MG63 (cell line): Measurements from ENCODE around the gene CD1B. TPM values are rescaled to one million over a fixed set of nuclear protein-coding genes. Genes with fewer than 3 reads are reported as not detected.
"Not testable (repeated sequence)": the region's sequence is repeated elsewhere in the genome, so short reads cannot be mapped to it uniquely, and the experiment has no call there.

Source experiments
- DNase-seq: peaks from one replicate; pipeline ENCODE4 v3.0.0-alpha.2; 2020
- H3K27me3 ChIP-seq: fragments of 250-450 bp; sonication (Bioruptor Pico); 2 replicates; pipeline ENCODE4 v1.5.1; 2020; ENCODE audit warnings: mild to moderate bottlenecking, moderate library complexity
- H3K36me3 ChIP-seq: fragments of 250-450 bp; sonication (Bioruptor Pico); 2 replicates; pipeline ENCODE4 v1.5.1; 2020; ENCODE audit warnings: mild to moderate bottlenecking, moderate library complexity
- H3K4me3 ChIP-seq: fragments of 250-450 bp; sonication (Bioruptor Pico); 2 replicates; pipeline ENCODE4 v1.5.1; 2020; ENCODE audit warnings: mild to moderate bottlenecking, moderate library complexity
- H3K9me3 ChIP-seq: fragments of 250-450 bp; sonication (Bioruptor Pico); 2 replicates; pipeline ENCODE4 v1.5.1; 2020; ENCODE audit warnings: mild to moderate bottlenecking, moderate library complexity
- total RNA-seq: library from RNA; depleted of rRNA; stranded (reverse); fragments of >200 nt; shearing (Covaris generic); gene quantifications from 2 replicates; pipeline ENCODE4 v1.2.3, GENCODE V29; 2014; ENCODE audit warnings: low replicate concordance; rRNA removed

The CD1B gene
- not detected in 2 replicates for total RNA-seq

DNA sequence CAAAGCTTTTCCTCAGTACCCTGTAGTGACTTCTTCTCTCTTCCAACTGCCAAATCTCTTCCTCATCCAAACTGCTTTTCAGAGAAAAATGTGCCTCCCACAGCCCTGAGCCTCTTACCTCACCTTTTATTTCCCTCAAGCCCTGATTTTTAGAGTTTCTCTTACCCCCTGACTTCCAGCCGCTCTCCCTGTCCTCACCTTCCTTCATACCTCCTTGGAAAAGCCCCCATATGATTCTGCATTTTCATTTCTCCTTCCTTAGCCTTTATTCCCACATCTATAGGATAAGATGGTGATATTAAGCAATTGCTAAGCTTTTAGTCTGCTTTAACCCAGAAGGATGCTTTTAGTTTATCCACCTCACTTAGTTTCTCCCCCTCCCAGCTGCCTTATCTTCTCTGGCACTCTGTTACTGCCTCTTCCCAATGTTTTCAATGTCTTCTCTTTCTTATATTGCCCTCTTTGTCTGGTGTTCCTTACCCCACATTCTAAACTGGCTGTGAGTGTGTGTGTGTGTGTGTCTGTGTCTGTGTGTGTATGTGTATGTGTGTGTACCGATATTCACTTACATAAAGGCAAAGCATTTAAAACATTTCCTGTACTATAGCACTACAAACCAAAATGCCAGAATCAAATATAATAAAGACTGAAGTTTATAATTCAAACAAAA, at the start of gene CD1B:
CD1B (minus strand) TSS at position 51 of the 670 bp plus-strand sequence. CDS start 108 bp downstream, outside the sequence.
- no peaks in the 10 kb centered on the region for H3K27me3 ChIP-seq
- no peaks in the 10 kb centered on the region for H3K36me3 ChIP-seq
- no peak within 1 kb of the TSS for H3K4me3 ChIP-seq
- no peaks in the 10 kb centered on the region for H3K9me3 ChIP-seq
- no peak for DNase-seq

DNA sequence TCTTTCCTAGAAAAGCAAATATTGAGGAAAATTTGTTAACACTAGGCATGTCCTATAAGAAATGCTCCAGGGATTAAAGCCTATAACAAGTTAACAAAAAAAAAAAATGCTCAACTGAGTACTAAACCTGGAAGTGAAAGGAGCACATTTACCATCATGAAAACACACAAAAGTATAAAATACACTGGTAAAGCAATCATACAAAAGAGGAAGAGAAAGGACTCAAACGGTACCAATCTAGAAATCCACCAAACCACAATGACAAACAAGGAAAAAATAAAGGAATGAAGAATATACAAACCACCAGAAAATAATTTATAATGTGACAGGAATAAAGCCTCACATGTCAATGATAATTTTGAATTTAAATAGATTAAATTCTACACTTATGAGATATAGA, 43.5 kb upstream of the CD1B start:
- Histone ChIP-seq H3K4me3 (no peak overlapping the region), H3K36me3 (no peaks in the 10 kb centered on the region), H3K27me3 (no peaks in the 10 kb centered on the region), H3K9me3 (no peaks in the 10 kb centered on the region; the same call in 1 of the 2 replicates)
- no peak for DNase-seq

DNA sequence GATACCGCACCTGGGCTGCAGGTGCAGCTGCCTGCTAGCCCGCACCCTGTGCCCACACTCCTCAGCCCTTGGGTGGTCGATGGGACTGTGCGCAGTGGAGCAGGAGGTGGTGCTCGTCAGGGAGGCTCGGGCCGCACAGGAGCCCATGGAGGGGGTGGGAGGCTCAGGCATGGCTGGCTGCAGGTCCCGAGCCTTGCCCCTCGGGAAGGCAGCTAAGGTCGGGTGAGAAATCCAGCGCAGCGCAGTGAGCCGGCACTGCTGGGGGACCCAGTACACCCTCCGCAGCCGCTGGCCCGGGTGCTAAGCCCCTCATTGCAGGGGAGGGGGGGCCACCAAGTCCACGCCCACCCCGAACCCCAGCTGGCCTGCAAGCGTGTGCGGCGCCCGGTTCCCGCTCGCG, 42.8 kb upstream of the CD1B start:
- not testable (repeated sequence) for H3K36me3 ChIP-seq, H3K27me3 ChIP-seq, H3K9me3 ChIP-seq, H3K4me3 ChIP-seq, DNase-seq

DNA sequence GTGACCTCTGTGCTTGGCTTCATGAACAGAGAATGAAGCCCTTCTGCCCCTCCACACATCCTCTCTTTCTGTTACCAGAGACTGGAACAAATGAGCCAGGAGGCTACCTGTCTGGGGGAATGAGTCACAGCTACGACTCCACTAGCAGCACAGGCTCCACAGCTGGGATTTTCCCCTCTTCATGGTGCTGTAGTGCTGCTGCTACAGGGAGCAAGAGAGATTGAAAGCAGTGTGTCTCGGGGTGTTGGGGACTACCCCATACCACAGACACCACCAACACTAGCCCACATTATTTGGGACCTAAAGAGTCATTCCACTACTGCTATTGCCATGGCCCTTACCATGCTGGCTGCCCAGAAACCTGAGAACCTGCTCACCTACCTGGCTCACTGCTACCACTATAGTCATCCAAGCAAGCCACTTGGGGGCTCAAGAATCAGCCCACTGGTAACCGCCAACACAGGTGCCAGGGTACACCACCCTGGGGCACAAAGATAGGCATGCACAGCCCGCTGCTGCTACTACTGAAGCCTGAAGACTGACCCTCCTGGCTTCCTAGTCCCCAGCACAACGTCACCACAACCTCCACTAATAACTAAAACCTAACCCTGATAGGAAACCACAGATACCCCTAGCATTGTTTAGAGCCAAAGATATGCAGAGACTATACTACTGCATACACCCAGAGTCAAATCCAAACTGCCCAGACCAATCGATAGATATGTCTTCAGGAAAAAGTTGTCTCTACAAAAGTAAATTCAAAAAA, 40.0 kb upstream of the CD1B start:
- H3K9me3 ChIP-seq: no peaks in the 10 kb centered on the region; the same call in 1 of the 2 replicates
- H3K27me3 ChIP-seq: no peaks in the 10 kb centered on the region
- DNase-seq: no peak
- no peaks in the 10 kb centered on the region for H3K36me3 ChIP-seq
- no peak overlapping the region for H3K4me3 ChIP-seq

DNA sequence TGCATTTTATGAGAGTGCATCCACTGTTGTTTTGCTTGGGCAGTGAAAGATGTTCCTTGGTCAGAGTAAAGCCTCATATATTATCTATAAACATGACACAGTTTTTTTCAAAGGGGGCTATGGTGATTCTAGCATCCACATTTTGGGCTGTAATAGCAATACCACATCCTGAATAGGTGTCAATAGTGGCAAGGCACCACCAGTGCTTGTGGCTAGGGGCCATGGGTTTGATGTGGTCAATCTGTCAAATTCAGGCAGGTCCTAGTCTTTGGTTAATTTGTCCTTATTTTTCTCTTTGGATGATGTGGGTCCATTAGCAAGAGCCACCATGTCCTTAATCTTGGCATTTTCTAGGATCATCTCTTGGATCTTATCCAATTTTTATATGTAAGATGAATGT, 35.5 kb upstream of the CD1B start:
- Histone ChIP-seq H3K4me3 (no peak overlapping the region), H3K27me3 (no peaks in the 10 kb centered on the region; the same call in 1 of the 2 replicates), H3K36me3 (no peaks in the 10 kb centered on the region), H3K9me3 (no peaks in the 10 kb centered on the region)
- no peak for DNase-seq

DNA sequence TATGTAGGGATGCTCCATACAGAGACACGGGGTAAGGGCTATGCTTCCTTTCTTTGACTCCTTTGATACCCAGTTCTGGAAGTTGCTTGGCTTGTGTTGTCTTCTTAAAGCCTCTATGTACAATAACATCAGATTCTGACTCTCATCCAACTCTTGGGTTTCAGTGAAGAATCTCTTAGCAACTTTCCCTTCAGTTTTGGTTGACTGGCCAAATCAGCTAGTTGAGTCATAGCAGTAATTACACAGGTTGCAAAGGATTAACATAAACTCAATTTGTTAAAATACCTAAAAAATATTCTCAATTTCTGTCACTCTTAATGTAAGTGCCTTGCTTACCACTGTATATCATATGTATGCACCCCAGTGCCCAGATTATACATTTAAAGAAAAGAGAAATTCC, 31.6 kb upstream of the CD1B start:
- H3K27me3 ChIP-seq: no peaks in the 10 kb centered on the region; the same call in 1 of the 2 replicates

DNA sequence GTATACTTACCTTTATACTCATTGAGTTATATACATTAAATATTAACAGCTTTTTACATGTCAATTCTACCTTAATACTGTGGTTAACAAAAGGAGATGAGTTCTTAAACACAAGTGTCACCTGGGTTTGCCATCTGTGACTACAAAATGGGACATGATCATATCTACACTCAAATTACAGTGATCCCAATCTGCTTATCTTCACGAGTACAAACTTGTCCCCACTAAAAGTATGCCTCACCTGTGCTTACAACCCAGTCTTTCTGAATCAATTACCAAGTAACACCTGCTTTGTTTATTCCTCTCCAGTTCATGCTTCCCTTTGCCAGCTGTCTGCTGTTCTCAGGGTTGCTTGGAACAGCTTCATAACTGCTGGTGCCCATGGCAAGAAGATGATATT, 31.2 kb upstream of the CD1B start:
- Histone ChIP-seq H3K36me3 (no peaks in the 10 kb centered on the region), H3K27me3 (no peaks in the 10 kb centered on the region; the same call in 1 of the 2 replicates), H3K4me3 (no peak overlapping the region), H3K9me3 (no peaks in the 10 kb centered on the region)
- DNase-seq: no peak

More for the DNA sequence above, 31.6 kb upstream of the CD1B start:
- no peaks in the 10 kb centered on the region for H3K36me3 ChIP-seq
- no peak overlapping the region for H3K4me3 ChIP-seq
- DNase-seq: no peak
- H3K9me3 ChIP-seq: no peaks in the 10 kb centered on the region

DNA sequence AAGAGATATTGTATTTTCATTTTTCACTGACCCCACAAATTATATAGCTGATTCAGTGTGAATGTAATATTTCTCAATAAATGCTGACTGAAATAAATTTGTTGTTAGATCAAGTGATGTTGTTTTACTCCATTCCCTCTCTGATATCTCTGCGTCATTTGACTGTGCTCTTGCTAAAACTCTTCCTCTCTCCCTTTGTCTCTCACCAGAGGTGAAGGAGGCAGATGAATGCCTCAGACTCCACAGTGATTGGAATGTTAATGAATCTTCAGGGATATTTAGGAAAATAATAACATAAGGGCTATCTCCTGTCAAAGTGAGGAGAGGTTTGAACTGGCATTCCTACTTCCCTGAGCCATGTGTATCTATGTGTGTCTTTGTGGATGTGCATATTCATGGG, 26.1 kb upstream of the CD1B start:
- no peaks in the 10 kb centered on the region for H3K9me3 ChIP-seq
- no peak overlapping the region for H3K4me3 ChIP-seq
- DNase-seq: no peak
- H3K36me3 ChIP-seq: no peaks in the 10 kb centered on the region
- H3K27me3 ChIP-seq: no peaks in the 10 kb centered on the region

DNA sequence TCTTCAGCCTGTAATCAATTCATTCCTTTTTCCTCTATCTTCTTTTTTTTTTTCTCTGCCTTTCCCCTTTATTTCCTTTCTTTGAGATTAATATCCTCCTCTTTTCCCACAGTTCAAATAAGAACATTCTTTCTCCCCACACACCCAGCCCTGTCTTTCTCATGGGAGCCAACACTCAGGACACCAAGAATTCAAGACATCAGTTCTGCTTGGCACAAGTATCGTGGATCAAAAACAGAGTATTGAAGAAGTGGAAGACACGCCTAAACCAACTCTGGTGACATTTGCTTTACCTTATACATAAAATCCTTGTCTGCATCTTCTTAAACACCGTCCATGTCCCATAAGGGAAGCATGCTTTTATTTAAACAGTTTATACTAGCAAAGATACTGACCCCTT, 25.3 kb upstream of the CD1B start:
- no peak for DNase-seq
- H3K27me3 ChIP-seq: no peaks in the 10 kb centered on the region
- no peaks in the 10 kb centered on the region for H3K9me3 ChIP-seq
- H3K4me3 ChIP-seq: no peak overlapping the region
- no peaks in the 10 kb centered on the region for H3K36me3 ChIP-seq

DNA sequence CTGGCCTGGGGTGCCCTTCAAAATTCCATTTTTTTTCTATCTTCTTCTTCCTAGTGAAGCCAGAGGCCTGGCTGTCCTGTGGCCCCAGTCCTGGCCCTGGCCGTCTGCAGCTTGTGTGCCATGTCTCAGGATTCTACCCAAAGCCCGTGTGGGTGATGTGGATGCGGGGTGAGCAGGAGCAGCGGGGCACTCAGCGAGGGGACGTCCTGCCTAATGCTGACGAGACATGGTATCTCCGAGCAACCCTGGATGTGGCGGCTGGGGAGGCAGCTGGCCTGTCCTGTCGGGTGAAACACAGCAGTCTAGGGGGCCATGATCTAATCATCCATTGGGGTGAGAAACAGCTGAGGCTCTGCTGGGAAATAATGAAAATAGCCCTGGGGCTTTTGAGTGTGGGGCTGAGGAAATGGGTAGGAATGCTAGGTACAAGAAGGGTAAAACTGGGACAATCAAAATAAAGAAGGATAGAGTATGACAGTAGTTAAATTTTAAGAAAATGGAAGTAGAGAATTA, 24.5 kb upstream of the CD1B start:
- H3K36me3 ChIP-seq: no peaks in the 10 kb centered on the region
- no peak for DNase-seq
- no peaks in the 10 kb centered on the region for H3K9me3 ChIP-seq
- no peaks in the 10 kb centered on the region for H3K27me3 ChIP-seq
- H3K4me3 ChIP-seq: no peak overlapping the region

DNA sequence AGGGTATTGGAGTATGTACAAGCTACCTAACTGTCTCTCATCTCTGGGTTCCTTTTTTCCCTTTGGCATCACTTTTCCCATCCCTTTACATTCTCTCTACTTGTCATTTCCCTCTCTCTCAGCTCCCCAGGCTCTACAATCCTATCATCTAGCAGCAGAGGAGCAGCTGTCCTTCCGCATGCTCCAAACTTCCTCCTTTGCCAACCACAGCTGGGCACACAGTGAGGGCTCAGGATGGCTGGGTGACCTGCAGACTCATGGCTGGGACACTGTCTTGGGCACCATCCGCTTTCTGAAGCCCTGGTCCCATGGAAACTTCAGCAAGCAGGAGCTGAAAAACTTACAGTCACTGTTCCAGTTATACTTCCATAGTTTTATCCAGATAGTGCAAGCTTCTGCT, 22.9 kb upstream of the CD1B start:
- Histone ChIP-seq H3K36me3 (no peaks in the 10 kb centered on the region), H3K27me3 (no peaks in the 10 kb centered on the region), H3K4me3 (no peak overlapping the region), H3K9me3 (no peaks in the 10 kb centered on the region)
- DNase-seq: no peak

DNA sequence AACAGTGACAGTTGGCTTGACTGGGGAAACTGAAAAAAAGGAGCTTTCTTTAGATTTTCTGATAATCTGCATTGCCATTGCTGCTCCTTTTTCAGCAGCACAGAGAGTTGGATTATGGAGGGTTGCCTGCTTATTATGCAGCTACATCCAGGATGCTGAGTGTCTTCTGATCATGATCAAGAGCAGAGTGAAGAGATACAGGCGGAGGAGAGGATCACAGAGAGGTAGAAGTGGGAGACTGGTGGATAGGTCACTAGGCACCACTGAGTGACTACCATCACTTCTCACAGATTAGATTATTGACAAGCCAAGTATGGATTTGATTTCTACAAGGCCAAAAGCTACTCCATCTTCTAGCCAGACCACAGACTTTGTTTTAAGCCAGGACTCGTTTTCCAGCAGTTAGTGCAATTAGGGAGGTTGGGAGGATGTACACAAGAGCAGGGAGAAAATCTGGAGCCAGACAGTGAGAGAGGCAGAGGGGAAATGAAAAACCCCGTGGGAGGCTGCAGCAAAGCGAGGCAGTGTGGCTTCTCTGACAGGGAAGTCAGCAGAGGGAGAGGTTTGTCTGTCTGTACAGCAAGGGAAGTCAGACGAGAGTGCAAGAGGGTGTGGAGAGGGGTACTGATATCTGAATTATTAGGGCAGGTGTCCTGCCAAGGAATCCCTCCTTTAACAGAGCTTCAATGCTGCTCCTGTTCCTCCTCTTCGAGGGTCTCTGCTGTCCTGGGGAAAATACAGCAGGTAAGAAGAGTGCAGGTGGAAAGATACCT, 22.2 kb upstream of the CD1B start, which contains the start of gene CD1E:
CD1E (plus strand) TSS at position 592 of the 773 bp plus-strand sequence; CDS start at position 687, 95 bp downstream.
- no peak for DNase-seq
- Histone ChIP-seq H3K27me3 (no peaks in the 10 kb centered on the region), H3K9me3 (no peaks in the 10 kb centered on the region), H3K36me3 (no peaks in the 10 kb centered on the region), H3K4me3 (no peak within 1 kb of the TSS)

DNA sequence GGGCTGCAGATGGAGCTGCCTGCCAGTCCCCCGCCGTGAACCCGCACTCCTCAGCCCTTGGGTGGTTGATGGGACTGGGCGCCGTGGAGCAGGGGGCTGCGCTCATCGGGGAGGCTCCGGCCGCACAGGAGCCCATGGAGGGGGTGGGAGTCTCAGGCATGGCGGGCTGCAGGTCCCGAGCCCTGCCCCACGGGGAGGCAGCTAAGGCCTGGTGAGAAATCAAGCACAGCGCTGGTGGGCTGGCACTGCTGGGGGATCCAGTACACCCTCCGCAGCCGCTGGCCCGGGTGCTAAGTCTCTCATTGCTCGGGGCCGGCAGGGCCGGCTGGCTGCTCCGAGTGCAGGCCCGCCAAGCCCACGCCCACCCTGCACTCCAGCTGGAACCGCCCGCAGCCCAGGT, 17.6 kb upstream of the CD1B start:
- not testable (repeated sequence) for H3K36me3 ChIP-seq, H3K4me3 ChIP-seq, H3K9me3 ChIP-seq, DNase-seq, H3K27me3 ChIP-seq

DNA sequence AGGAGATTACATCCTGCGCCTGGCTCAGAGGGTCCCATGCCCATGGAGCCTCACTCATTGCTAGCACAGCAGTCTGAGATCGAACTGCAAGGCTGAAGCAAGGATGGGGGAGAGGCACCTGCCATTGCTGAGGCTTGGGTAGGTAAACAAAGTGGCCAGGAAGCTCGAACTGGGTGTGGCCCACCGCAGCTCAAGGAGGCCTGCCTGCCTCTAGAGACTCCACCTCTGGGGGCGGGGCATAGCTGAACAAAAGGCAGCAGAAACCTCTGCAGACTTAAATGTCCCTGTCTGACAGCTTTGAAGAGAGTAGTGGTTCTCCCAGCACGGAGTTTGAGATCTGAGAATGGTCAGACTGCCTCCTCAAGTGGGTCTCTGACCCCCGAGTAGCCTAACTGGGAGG, 5.1 kb upstream of the CD1B start:
- not testable (repeated sequence) for DNase-seq, H3K36me3 ChIP-seq, H3K4me3 ChIP-seq, H3K27me3 ChIP-seq, H3K9me3 ChIP-seq

DNA sequence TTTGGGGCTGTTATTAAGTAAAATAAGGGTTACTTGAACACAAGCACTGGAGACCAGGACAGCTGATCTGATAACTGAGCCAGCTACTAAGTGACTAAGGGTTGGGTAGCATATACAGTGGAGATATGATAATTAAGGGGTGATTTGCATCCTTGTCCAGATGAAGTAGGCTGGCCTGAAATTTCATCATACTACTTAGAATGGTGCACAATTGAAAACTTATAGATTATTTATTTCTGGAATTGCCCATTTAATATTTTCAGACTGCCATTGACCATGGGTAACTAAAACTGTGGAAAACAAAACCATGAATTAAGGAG, 3.8 kb upstream of the CD1B start:
- no peaks in the 10 kb centered on the region; the same call in 1 of the 2 replicates for H3K27me3 ChIP-seq
- no peak for DNase-seq
- H3K36me3 ChIP-seq: no peaks in the 10 kb centered on the region
- H3K9me3 ChIP-seq: no peaks in the 10 kb centered on the region
- H3K4me3 ChIP-seq: no peak overlapping the region

DNA sequence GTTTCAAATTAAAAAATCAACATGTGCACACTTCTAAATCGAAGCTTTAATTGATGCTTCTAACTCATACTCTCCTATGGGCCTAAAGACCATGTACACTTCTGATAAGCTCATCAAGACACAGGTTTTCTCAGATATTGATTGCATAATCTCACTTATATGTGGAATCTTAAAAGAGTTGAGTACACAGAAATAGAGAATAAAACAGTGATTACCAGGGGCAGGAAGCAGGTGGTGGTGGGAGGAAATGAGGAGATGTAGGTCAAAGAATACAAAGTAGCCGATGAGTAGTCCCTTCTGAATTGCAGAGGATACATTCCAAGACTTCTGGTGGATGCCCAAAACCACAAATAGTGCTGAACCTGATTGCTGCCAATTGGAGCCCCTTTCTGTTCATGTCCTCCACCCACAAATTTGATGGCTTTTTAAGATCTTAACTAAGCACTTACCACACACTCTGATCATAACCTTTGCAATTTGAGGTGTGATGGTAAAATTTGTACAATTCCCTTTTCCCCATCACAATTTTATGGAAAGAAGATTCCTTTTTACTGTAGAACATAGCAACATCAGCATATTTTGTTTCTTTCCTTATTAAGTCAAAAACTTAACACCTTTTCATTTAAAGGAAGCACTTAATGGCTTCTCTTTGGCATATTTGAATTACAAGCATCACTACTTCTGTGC, 3.3 kb upstream of the CD1B start:
- Histone ChIP-seq H3K4me3 (no peak overlapping the region), H3K36me3 (no peaks in the 10 kb centered on the region), H3K27me3 (no peaks in the 10 kb centered on the region; the same call in 1 of the 2 replicates), H3K9me3 (no peaks in the 10 kb centered on the region)
- no peak for DNase-seq
